ENCODE results near the gene RPH3AL. TPM values are rescaled to one million over a fixed set of nuclear protein-coding genes. Genes with fewer than 3 reads are reported as not detected.

Gene RPH3AL
- total RNA-seq, 1 experiment from 2014 or later: 3.0 TPM

DNA sequence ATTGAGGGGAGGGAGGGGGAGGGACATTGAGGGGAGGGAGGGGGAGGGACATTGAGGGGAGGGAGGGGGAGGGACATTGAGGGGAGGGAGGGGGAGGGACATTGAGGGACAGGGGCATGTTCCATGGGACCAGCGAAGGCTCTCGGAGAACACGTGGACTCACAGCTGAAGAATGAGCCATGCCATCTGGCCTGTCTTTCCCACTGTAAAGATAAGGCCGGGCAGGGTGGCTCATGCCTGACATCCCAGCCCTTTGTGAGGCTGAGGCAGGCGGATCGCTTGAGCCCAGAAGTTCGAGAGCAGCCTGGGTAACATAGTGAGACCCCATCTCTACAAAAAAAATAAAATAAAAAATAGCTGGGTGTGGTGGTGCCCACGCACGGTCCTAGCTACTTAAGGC is 32.5 kb downstream of the RPH3AL start:
- Histone ChIP-seq H4K91ac (ENCODE audit: insufficient read length, low read depth, low read length) (no peak overlapping the region), H4K5ac (ENCODE audit: insufficient read length, low read depth, low read length) (no peak overlapping the region), H3K4me2 (ENCODE audit: insufficient read depth, insufficient read length, low read length) (no peak overlapping the region), H4K20me1 (ENCODE audit: control insufficient read depth, insufficient read depth, insufficient read length) (no peaks in the 10 kb centered on the region), H3K4ac (ENCODE audit: low read depth, low read length) (no peak overlapping the region), H3K14ac (ENCODE audit: insufficient read depth, low read length) (no peak overlapping the region), H2BK12ac (ENCODE audit: insufficient read length, low read depth, low read length) (no peak overlapping the region), H3K9me3 (ENCODE audit: control insufficient read depth, low read depth, low read length) (no peaks in the 10 kb centered on the region), H3K23me2 (ENCODE audit: insufficient read length, low read depth, low read length, poor library complexity, severe bottlenecking) (no peaks in the 10 kb centered on the region), H2AK5ac (ENCODE audit: insufficient read length, low read length) (no peak overlapping the region), H4K8ac (replicated peaks; ENCODE audit: insufficient read length, low read depth, low read length) (no peak overlapping the region), H2BK5ac (ENCODE audit: insufficient read length, low read length) (no peak overlapping the region), H3K23ac (ENCODE audit: insufficient read length, low read depth, low read length) (no peak overlapping the region), H2BK20ac (ENCODE audit: low read depth, low read length, poor library complexity, severe bottlenecking) (no peak overlapping the region), H3K79me1 (ENCODE audit: insufficient read depth, low read depth, low read length, poor library complexity, severe bottlenecking) (no peaks in the 10 kb centered on the region), H3K9ac (ENCODE audit: extremely low read depth, insufficient read length, low read length) (no peak overlapping the region), H3K27me3 (ENCODE audit: insufficient read depth, low read length) (no peaks in the 10 kb centered on the region), H3T11ph (ENCODE audit: low read length) (no peak overlapping the region), H3K79me2 (ENCODE audit: insufficient read depth, low read length) (no peaks in the 10 kb centered on the region), H3K56ac (ENCODE audit: insufficient read length, low read depth, low read length) (no peak overlapping the region), H3K18ac (ENCODE audit: insufficient read length, low read depth, low read length) (no peak overlapping the region), H3K27ac (ENCODE audit: insufficient read length, low read depth, low read length) (no peak overlapping the region), H3K4me1 (ENCODE audit: insufficient read depth, low read length) (no peaks in the 10 kb centered on the region; the same call in 1 of the 2 replicates), H2BK120ac (ENCODE audit: low read depth, low read length, poor library complexity, severe bottlenecking) (no peak overlapping the region), H2AFZ (ENCODE audit: low read length) (no peak overlapping the region), H2BK15ac (ENCODE audit: low read depth, low read length) (no peak overlapping the region)
- Mint-ChIP-seq H3K9me3 (peaks cover 23 to 32% of the 10 kb centered on the region in 2 experiments), H3K27ac (no peak overlapping the region), H3K27me3 (ENCODE audit: low read depth) (peaks cover 21% of the 10 kb centered on the region), H3K4me3 (no peak overlapping the region), H3K4me1 (peaks cover 24 to 29% of the 10 kb centered on the region in 2 experiments), H3K36me3 (ENCODE audit: insufficient read depth in 1 of 3, low read depth in 3 of 3) (peaks cover 2 to 16% (median 7%) of the 10 kb centered on the region in 3 experiments; a peak in 6 of 7 replicates)
- no CpG with 5 or more reads among the region's 9 CpGs for WGBS (ENCODE audit: extremely low coverage, insufficient read length, low lambda C conversion rate)
- no peak for DNase-seq
- TF ChIP-seq, protein P1, sequence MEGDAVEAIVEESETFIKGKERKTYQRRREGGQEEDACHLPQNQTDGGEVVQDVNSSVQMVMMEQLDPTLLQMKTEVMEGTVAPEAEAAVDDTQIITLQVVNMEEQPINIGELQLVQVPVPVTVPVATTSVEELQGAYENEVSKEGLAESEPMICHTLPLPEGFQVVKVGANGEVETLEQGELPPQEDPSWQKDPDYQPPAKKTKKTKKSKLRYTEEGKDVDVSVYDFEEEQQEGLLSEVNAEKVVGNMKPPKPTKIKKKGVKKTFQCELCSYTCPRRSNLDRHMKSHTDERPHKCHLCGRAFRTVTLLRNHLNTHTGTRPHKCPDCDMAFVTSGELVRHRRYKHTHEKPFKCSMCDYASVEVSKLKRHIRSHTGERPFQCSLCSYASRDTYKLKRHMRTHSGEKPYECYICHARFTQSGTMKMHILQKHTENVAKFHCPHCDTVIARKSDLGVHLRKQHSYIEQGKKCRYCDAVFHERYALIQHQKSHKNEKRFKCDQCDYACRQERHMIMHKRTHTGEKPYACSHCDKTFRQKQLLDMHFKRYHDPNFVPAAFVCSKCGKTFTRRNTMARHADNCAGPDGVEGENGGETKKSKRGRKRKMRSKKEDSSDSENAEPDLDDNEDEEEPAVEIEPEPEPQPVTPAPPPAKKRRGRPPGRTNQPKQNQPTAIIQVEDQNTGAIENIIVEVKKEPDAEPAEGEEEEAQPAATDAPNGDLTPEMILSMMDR (conservative IDR thresholded peaks at IDR 0.05): no peak

All from H9 (cell line).